OCI-LY3 (cell line): ENCODE results near the gene AP2A2.

Source experiments
- H2AFZ ChIP-seq: fragments of 200-600, 300-600 bp; shearing (Covaris generic); 2 replicates; pipeline ENCODE4 v1.6.0; 2014; ENCODE audit warnings: antibody characterized with exemption, low read depth, low read length
- H3K27ac ChIP-seq: fragments of 200-600, 300-600 bp; sonication (generic); 2 replicates; pipeline ENCODE4 v1.5.1; 2014; ENCODE audit warnings: mild to moderate bottlenecking, low read length, moderate library complexity, mixed read lengths
- H3K27me3 ChIP-seq: fragments of 200-600, 300-600 bp; sonication (generic); 2 replicates; pipeline ENCODE4 v1.6.1; 2014; ENCODE audit warnings: low read depth, low read length, mixed read lengths
- H3K36me3 ChIP-seq: fragments of 200-600, 300-600 bp; sonication (generic); replicated peaks from 2 replicates; pipeline ENCODE3; 2014; ENCODE audit warnings: low read depth, low read length, mixed read lengths
- H3K4me1 ChIP-seq: fragments of 300-600, 200-600 bp; sonication (generic); 2 replicates; pipeline ENCODE4 v1.6.1; 2014; ENCODE audit warnings: low read length, mixed read lengths
- H3K4me2 ChIP-seq: fragments of 200-600, 300-600 bp; sonication (generic); 2 replicates; pipeline ENCODE4 v1.6.1; 2014; ENCODE audit warnings: low read length, mixed read lengths
- H3K4me3 ChIP-seq: fragments of 300-600, 200-600 bp; sonication (generic); 2 replicates; pipeline ENCODE4 v1.5.1; 2014; ENCODE audit warnings: antibody characterized with exemption, mild to moderate bottlenecking, low read length, moderate library complexity
- H3K79me2 ChIP-seq: fragments of 300-600, 200-600 bp; shearing (Covaris generic); 2 replicates; pipeline ENCODE4 v1.6.1; 2014; ENCODE audit warnings: mild to moderate bottlenecking, low read length, mixed read lengths
- H3K9ac ChIP-seq: fragments of 300-600, 200-600 bp; shearing (Covaris generic); 2 replicates; pipeline ENCODE4 v1.6.0; 2014; ENCODE audit warnings: mild to moderate bottlenecking, low read length, moderate library complexity
- H3K9me3 ChIP-seq: fragments of 200-600, 300-600 bp; shearing (Covaris generic); 2 replicates; pipeline ENCODE4 v1.6.1; 2014; ENCODE audit warnings: low read length, mixed read lengths; ENCODE audit not compliant: insufficient read depth
- H4K20me1 ChIP-seq: fragments of 200-600, 300-600 bp; sonication (generic); 2 replicates; pipeline ENCODE4 v1.6.1; 2016; ENCODE audit warnings: low read length, mixed read lengths; ENCODE audit not compliant: insufficient read depth
- EZH2phosphoT487 ChIP-seq: fragments of 200-600 bp; shearing (Covaris generic); IDR thresholded peaks from 2 replicates; pipeline ENCODE4 v1.6.1; 2018; ENCODE audit warnings: antibody characterized with exemption, mixed run types, low read depth
- TF ChIP-seq, protein P1 (sequence below): fragments of 200-600, 300-600 bp; sonication (generic); IDR thresholded peaks from 2 replicates; pipeline ENCODE4 v1.5.1; 2014; ENCODE audit warnings: antibody characterized with exemption, low read length, low read depth

The AP2A2 gene

DNA sequence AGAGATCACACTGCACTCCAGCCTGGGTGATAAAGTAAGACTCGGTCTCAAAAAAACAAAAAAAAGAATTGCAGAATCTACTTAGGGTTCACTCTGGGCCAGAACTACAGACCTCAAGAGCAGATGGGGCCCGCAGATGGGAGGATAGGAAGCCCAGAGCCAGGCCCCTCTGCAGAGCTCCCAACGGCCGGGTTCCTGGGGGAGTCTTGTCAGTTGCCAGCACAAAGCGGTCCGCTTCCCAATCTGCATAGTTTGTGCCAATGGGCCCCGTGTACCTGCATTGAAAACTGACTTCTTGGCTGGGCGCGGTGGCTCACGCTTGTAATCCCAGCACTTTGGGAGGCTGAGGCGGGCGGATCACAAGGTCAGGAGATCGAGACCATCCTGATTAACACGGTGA is 13.4 kb upstream of the AP2A2 start:
- Histone ChIP-seq H3K9me3 (no peaks in the 10 kb centered on the region), H3K4me2 (no peak overlapping the region), H4K20me1 (peaks cover 8% of the 10 kb centered on the region; the same call in 1 of the 2 replicates), H3K27me3 (no peaks in the 10 kb centered on the region), H3K9ac (no peak overlapping the region), H3K36me3 (no peaks in the 10 kb centered on the region), H3K27ac (no peak overlapping the region), H3K79me2 (peaks cover 28% of the 10 kb centered on the region), H2AFZ (no peak overlapping the region), H3K4me1 (peaks cover 31% of the 10 kb centered on the region), H3K4me3 (no peak overlapping the region)
- TF ChIP-seq EZH2phosphoT487, result no peak
- TF ChIP-seq, protein P1, sequence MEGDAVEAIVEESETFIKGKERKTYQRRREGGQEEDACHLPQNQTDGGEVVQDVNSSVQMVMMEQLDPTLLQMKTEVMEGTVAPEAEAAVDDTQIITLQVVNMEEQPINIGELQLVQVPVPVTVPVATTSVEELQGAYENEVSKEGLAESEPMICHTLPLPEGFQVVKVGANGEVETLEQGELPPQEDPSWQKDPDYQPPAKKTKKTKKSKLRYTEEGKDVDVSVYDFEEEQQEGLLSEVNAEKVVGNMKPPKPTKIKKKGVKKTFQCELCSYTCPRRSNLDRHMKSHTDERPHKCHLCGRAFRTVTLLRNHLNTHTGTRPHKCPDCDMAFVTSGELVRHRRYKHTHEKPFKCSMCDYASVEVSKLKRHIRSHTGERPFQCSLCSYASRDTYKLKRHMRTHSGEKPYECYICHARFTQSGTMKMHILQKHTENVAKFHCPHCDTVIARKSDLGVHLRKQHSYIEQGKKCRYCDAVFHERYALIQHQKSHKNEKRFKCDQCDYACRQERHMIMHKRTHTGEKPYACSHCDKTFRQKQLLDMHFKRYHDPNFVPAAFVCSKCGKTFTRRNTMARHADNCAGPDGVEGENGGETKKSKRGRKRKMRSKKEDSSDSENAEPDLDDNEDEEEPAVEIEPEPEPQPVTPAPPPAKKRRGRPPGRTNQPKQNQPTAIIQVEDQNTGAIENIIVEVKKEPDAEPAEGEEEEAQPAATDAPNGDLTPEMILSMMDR, result no peak

GRCh38 chr11:913043-913442 is 12.6 kb upstream of the AP2A2 start:
- no peak overlapping the region for H3K4me3 ChIP-seq
- H3K4me1 ChIP-seq, result peaks cover 24% of the 10 kb centered on the region
- H3K27me3 ChIP-seq, result no peaks in the 10 kb centered on the region
- H4K20me1 ChIP-seq, result peaks cover 5% of the 10 kb centered on the region; the same call in 1 of the 2 replicates
- H3K4me2 ChIP-seq, result no peak overlapping the region
- no peaks in the 10 kb centered on the region for H3K36me3 ChIP-seq
- H2AFZ ChIP-seq, result no peak overlapping the region
- no peak overlapping the region for H3K27ac ChIP-seq
- H3K79me2 ChIP-seq, result peaks cover 26% of the 10 kb centered on the region
- H3K9me3 ChIP-seq, result no peaks in the 10 kb centered on the region
- no peak overlapping the region for H3K9ac ChIP-seq
- TF ChIP-seq, protein P1, result no peak
- TF ChIP-seq EZH2phosphoT487, result no peak

DNA sequence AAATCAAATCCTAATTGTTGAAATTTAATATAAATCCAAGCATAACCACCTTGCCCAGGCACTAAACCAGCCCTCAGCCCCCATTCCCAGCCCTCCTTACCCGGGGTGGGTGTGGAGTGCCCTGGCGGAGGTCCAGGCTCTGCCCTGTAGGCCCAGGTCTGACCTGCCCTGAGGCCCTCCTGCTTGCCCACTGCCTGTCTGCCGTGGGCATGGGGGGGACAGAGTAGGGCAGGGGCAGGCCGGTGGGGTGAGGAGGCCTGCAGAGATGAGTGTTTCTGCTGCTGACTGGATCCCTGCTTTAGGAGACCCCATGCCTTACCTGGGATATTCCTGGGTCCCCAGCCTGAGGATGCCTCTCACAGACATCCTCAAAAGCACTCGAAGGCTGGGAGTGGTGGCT is 11.5 kb upstream of the AP2A2 start:
- no peak overlapping the region for H3K27ac ChIP-seq
- TF ChIP-seq EZH2phosphoT487, result no peak
- TF ChIP-seq, protein P1, result no peak
- H2AFZ ChIP-seq, result no peak overlapping the region
- no peak overlapping the region for H3K4me2 ChIP-seq
- no peaks in the 10 kb centered on the region for H4K20me1 ChIP-seq
- H3K79me2 ChIP-seq, result peaks cover 14% of the 10 kb centered on the region
- H3K9ac ChIP-seq, result no peak overlapping the region
- no peaks in the 10 kb centered on the region for H3K9me3 ChIP-seq
- peaks cover 12% of the 10 kb centered on the region for H3K4me1 ChIP-seq
- H3K36me3 ChIP-seq, result no peaks in the 10 kb centered on the region
- no peaks in the 10 kb centered on the region for H3K27me3 ChIP-seq
- H3K4me3 ChIP-seq, result no peak overlapping the region

- no peaks in the 10 kb centered on the region for H3K27me3 ChIP-seq
- H3K36me3 ChIP-seq, result no peaks in the 10 kb centered on the region
- no peak overlapping the region for H3K4me2 ChIP-seq
- TF ChIP-seq, protein P1, result no peak
- no peak for TF ChIP-seq EZH2phosphoT487
- H3K4me3 ChIP-seq, result no peak overlapping the region
- no peaks in the 10 kb centered on the region for H4K20me1 ChIP-seq
- H3K9me3 ChIP-seq, result no peaks in the 10 kb centered on the region
- no peak overlapping the region for H2AFZ ChIP-seq
- H3K9ac ChIP-seq, result no peak overlapping the region
- H3K79me2 ChIP-seq, result peaks cover 7% of the 10 kb centered on the region
- no peak overlapping the region for H3K27ac ChIP-seq
- peaks cover 5% of the 10 kb centered on the region for H3K4me1 ChIP-seq
Measured at GRCh38 chr11:914747-915501, 10.7 kb upstream of the AP2A2 start.
